ENCODE measurements around the gene APOF. TPM values are rescaled to one million over a fixed set of nuclear protein-coding genes. Genes with fewer than 3 reads are reported as not detected.

The APOF gene
- total and polyA plus RNA-seq, 2 of the 8 experiments (the other 6 are each of a cell fraction or from before 2014, with no cell fraction given) = not detected

DNA sequence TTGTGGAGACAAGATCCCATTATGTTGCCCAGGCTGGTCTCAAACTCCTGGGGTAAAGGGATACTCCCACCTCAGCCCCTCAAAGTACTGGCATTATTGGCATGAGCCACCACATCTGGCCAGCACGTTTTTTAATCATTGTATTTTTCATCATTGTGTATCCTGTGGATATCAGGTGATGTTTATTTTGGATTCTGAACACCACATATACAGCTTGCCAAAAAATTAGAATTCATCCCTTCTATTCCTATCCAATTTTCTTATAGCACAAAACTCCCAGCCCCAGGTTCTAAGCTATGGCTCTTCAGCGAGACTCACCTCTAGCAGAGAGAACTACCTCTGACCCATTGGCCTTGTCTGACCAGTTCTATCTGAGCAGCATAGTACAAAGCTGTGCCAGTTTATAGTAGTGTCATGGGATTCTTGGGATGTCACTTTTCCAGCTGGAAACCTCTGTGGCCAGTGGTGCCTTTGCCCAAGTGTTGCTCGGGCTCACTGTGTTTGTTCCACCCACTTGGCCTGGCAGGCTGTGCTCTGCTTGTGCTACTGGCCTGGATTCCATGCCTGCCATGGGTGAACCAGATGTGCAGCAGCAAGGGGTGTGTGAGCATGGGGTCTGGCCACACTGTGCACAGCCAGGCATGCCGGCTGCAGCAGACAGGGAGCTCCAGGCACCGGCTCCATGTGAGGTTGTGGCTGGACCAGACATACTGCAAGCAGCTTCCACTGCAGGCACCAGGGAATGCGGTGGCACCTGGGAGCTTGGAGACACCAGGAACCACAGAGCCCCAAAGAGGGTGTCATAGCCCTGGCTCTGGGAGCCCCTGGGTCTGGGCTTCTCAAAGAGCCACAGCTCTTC is 49.4 kb upstream of the APOF start:
- 87% methylated on average over 6 of the region's 6 CpGs; no CpG with 5 or more reads in 1 of the 2 experiments for WGBS, 2 experiments (ENCODE audit: extremely low coverage in 1 of 2, insufficient coverage in 1 of 2, insufficient read length in 1 of 2, insufficient replicate concordance in 2 of 2, low coverage in 1 of 2, low lambda C conversion rate in 2 of 2, missing lambda C conversion rate in 1 of 2)
- Histone ChIP-seq H2BK120ac (replicated peaks; ENCODE audit: low read depth, low read length) (no peak overlapping the region), H3K14ac (ENCODE audit: insufficient read length) (no peak overlapping the region), H3K9ac (replicated peaks in 1 of 4; ENCODE audit: extremely low read depth in 1 of 4, low read depth in 3 of 4, low read length in 3 of 4) (no peak overlapping the region), H3K23me2 (ENCODE audit: low read depth, low read length) (no peaks in the 10 kb centered on the region), H3K27me3 (replicated peaks in 1 of 4; ENCODE audit: control insufficient read depth in 3 of 4, extremely low read depth in 1 of 4, insufficient read depth in 3 of 4, low read length in 3 of 4) (no peaks in the 10 kb centered on the region), H2AFZ (ENCODE audit: low read length) (no peak overlapping the region), H3K23ac (ENCODE audit: insufficient read length) (no peak overlapping the region), H3K56ac (replicated peaks; ENCODE audit: insufficient read length, low read depth, low read length) (no peak overlapping the region), H3K79me1 (ENCODE audit: low read depth, low read length) (no peaks in the 10 kb centered on the region), H3K36me3 (ENCODE audit: control insufficient read depth in 2 of 4, insufficient read depth in 4 of 4, low read length in 3 of 4) (peaks cover 0 to 22% (median 4%) of the 10 kb centered on the region in 4 experiments; a peak in 5 of 8 replicates), H2BK20ac (ENCODE audit: low read length) (no peak overlapping the region), H3K4me2 (ENCODE audit: insufficient read depth in 1 of 2, low read depth in 2 of 2, low read length in 2 of 2) (no peak overlapping the region), H2BK5ac (ENCODE audit: low read depth, low read length) (no peak overlapping the region), H3K79me2 (ENCODE audit: control insufficient read depth in 1 of 2, insufficient read depth in 2 of 2, low read length in 2 of 2) (no peaks in the 10 kb centered on the region), H3K9me3 (ENCODE audit: insufficient read depth in 2 of 2, low read depth in 1 of 2, low read length in 1 of 2) (no peaks in the 10 kb centered on the region), H4K5ac (ENCODE audit: insufficient read length, low read depth, low read length) (no peak overlapping the region), H2AK5ac (ENCODE audit: low read depth, low read length) (no peak overlapping the region), H2BK12ac (ENCODE audit: low read depth, low read length) (no peak overlapping the region), H4K8ac (ENCODE audit: extremely low read depth, insufficient read depth, low read length) (no peak overlapping the region), H3K4me1 (replicated peaks in 1 of 4; ENCODE audit: control insufficient read depth in 3 of 4, insufficient read depth in 4 of 4, low read length in 3 of 4) (no peaks in the 10 kb centered on the region), H3K4ac (replicated peaks; ENCODE audit: insufficient read length, low read depth, low read length) (no peak overlapping the region), H4K91ac (replicated peaks; ENCODE audit: insufficient read length, low read length) (no peak overlapping the region), H3K27ac (ENCODE audit: low read depth, low read length) (no peak overlapping the region), H4K20me1 (replicated peaks in 1 of 2; ENCODE audit: control insufficient read depth in 1 of 2, insufficient read depth in 2 of 2, low read length in 2 of 2) (peaks cover 0 to 6% of the 10 kb centered on the region in 2 experiments), H3K18ac (ENCODE audit: extremely low read depth, low read length) (no peak overlapping the region), H2BK15ac (ENCODE audit: low read length) (no peak overlapping the region), H3K4me3 (ENCODE audit: extremely low read depth in 1 of 4, insufficient read depth in 2 of 4, low read depth in 3 of 4, low read length in 4 of 4) (no peak overlapping the region)
- TF ChIP-seq RBBP5 (IDR thresholded peaks at IDR 0.05; ENCODE audit: borderline replicate concordance, low read depth, low read length) (no peak), SP2 (IDR thresholded peaks at IDR 0.05; ENCODE audit: low read length) (no peak), JUN (IDR thresholded peaks at IDR 0.05; ENCODE audit: low read depth, low read length) (no peak), RAD21 (IDR thresholded peaks at IDR 0.05 in 1 of 2, conservative IDR thresholded peaks at IDR 0.05 in 1 of 2; ENCODE audit: low read depth in 2 of 2, low read length in 2 of 2) (no peak), SIX5 (IDR thresholded peaks at IDR 0.05; ENCODE audit: low read depth, low read length) (no peak), GTF2F1 (IDR thresholded peaks at IDR 0.05; ENCODE audit: borderline replicate concordance, low read depth, low read length) (no peak), TCF12 (IDR thresholded peaks at IDR 0.05; ENCODE audit: low read depth, low read length) (no peak)
- no peak for FAIRE-seq
- POLR2A ChIA-PET (ENCODE audit: partially characterized antibody) = interaction anchor here (0.7 to 1.5 kb wide), 8 partner anchors 9 to 181 kb away, joined by 3 to 9 read pairs (median 3); partner anchors contain the start of gene IL23A
- DNase-seq (ENCODE audit: low read depth in 1 of 2, low spot score in 2 of 2) = no peak
- CTCF ChIA-PET (ENCODE audit: partially characterized antibody) = interaction anchor here (0.8 to 2.4 kb wide), 10 partner anchors 11 to 179 kb away, joined by 3 to 9 read pairs (median 3); partner anchors contain the start of genes STAT2 and TIMELESS
